Measurements from ENCODE around the gene IGF2BP3. TPM values are rescaled to one million over a fixed set of nuclear protein-coding genes. Genes with fewer than 3 reads are reported as not detected.

The IGF2BP3 gene
- total RNA-seq, 1 donor from 2014 or later = 16.6 TPM

DNA sequence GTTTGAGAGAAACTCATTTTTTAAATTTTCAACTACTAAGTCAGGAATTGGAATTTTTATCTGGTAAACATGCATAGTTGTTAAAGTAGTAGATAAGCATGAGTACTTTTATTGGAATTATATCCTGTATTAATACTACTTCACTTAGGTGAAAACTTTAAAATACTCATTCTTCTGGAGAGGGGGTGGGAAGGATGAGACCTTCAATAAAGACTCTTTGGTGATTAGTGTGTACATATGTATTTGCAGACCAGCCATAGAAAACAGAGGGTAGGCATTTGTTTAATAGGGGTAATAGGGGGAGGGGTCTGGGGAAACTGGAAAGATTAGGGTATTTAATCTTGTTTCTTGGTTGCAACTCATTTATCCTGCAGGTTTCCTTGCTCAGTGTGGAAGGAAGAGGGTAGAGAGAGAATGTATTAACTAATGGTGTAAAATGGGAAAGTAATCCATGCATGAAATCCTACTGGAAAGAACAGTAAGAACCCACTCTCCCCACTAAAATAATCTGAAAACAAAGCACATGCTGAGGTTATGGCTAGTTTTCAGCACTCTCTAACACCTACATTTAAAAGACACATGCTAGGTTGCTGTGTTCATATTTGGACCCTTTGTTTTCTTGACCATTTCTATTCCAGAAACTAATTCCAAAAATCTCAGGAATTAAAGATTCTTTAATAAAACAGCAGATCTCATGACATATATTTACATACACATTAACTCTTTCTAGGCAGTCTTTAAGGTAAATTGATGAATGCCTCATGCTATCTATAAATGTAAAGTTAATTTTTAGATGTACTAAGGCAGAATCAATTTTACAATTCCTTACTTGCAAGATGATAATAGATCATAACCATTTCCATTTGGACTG is 6.2 kb upstream of the IGF2BP3 start:
- Mint-ChIP-seq H3K27me3 (ENCODE audit: low read depth) (peaks cover 44% of the 10 kb centered on the region), H3K36me3 (ENCODE audit: low read depth) (peaks cover 6% of the 10 kb centered on the region), H3K9me3 (no peaks in the 10 kb centered on the region), H3K4me3 (ENCODE audit: low read depth) (no peak overlapping the region), H3K27ac (no peak overlapping the region), H3K4me1 (ENCODE audit: low read depth) (peaks cover 23% of the 10 kb centered on the region)
- DNase-seq (ENCODE audit: low spot score) = no peak
- intact Hi-C loops (cut with micrococcal nuclease) = loop anchor here (10.0 kb wide), 1 partner anchor 462 kb away; the partner anchor contains the start of gene HYCC1

DNA sequence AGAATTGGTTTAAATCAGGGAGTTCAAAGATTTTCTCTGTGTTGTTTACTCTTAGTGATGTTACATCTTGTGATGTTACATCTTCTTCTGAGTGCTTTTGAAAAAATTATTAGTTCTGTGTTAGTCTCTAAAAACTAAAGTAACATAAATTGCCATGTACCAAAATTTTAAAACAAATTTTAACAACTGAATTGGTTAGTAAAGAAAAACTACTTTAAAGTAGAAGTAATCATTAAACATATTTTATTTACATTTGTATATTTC is 5.2 kb upstream of the IGF2BP3 start:
- no peak for DNase-seq (ENCODE audit: low spot score)
- Mint-ChIP-seq H3K9me3 (no peaks in the 10 kb centered on the region), H3K4me1 (ENCODE audit: low read depth) (peaks cover 29% of the 10 kb centered on the region), H3K27ac (no peak overlapping the region), H3K36me3 (ENCODE audit: low read depth) (peaks cover 6% of the 10 kb centered on the region), H3K4me3 (ENCODE audit: low read depth) (no peak overlapping the region), H3K27me3 (ENCODE audit: low read depth) (peaks cover 39% of the 10 kb centered on the region)
- intact Hi-C loops (cut with micrococcal nuclease) = loop anchor here (2.0 to 10.0 kb wide), 2 partner anchors 371 to 461 kb away; partner anchors contain the start of genes HYCC1 and KLHL7

DNA sequence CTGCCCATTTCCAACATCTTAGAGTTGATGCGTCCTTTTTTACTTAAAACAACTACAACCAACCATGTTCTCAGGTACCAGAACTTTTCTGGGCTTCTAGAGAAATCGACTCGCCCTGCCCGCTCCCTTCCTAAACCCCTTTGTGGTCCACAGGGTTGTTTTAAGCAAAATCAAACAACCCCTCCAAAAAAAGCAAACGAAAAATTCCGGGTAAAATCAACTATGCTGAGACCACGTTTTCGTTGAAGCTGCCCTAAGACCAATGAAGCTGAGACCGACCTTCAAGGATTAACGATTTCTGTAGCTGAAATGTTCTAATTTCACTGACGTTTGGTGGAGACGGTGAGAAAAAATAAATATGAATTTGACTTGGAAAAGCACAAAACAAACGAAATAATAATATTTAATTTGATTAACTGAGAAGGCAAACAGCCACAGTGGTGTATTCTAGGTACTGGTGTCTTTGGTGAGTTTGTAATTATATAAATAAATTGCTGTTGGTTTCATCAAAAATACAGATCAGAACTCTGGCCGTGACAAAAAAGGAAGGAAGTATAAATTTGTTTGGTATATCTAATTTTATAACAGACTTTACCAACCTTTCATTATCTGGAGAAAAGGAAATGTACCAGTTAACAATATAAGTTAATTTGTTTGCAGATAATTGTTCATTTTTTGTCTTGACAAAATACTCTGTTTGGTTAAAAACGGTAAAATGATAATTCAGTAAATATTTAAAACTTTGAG is 4.7 kb upstream of the IGF2BP3 start:
- H3K27me3 Mint-ChIP-seq (ENCODE audit: low read depth) = peaks cover 35% of the 10 kb centered on the region
- no peak for DNase-seq (ENCODE audit: low spot score)
- peaks cover 33% of the 10 kb centered on the region for H3K4me1 Mint-ChIP-seq (ENCODE audit: low read depth)
- H3K9me3 Mint-ChIP-seq = no peaks in the 10 kb centered on the region
- intact Hi-C loops (cut with micrococcal nuclease) = loop anchor here (1.0 to 10.0 kb wide), 6 partner anchors 57 to 1432 kb away; partner anchors contain the start of genes CCDC126, HYCC1, KLHL7 and NUP42
- peaks cover 6% of the 10 kb centered on the region for H3K36me3 Mint-ChIP-seq (ENCODE audit: low read depth)
- peak overlapping the region; percentile 65 for H3K27ac Mint-ChIP-seq
- H3K4me3 Mint-ChIP-seq (ENCODE audit: low read depth) = peak overlapping the region; percentile 85

DNA sequence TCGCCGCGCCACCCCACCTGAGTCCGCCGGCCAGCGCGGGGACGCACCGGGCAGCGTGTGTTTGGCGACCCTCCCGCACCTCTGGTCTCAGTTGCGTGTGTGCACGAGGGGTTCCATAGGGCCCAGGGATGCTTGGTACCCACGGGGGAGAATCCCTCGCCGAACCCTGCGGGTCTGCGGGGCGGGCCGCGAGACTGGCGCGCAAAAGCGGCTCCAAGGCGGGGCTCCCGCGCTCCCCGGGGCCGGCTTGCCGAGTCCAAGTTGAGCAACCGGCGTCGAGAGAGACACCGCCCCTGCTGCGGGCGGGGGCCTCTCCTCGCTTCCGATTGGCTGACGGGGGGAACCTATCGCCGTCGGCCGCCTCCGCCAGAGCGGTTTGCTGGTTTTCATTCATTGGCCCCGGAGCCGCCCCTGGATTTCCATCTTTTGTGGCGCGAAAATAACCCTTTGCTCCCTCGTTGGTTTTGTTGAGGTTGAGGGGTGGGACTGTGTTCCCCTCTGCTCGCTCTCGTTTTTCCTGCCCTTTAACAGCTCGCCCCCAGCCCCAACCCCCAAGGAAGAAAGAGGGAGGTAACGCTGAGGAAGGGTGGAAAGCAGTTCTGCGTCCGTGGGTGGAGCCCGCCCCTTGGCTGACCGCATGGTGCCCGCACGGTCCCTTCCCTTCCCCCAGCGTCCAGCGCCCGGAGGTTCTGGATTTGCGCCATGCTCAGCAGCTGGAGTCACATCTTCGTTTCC is 4.0 kb upstream of the IGF2BP3 start:
- peak overlapping the region; percentile 65 for H3K27ac Mint-ChIP-seq
- intact Hi-C loops (cut with micrococcal nuclease) = loop anchor here (1.0 to 10.0 kb wide), 6 partner anchors 58 to 1433 kb away; partner anchors contain the start of genes CCDC126, HYCC1, KLHL7 and NUP42
- peak overlapping the region; percentile 85 for H3K4me3 Mint-ChIP-seq (ENCODE audit: low read depth)
- peaks cover 35% of the 10 kb centered on the region for H3K4me1 Mint-ChIP-seq (ENCODE audit: low read depth)
- DNase-seq (ENCODE audit: low spot score) = peak; percentile 94
- peaks cover 35% of the 10 kb centered on the region for H3K27me3 Mint-ChIP-seq (ENCODE audit: low read depth)
- H3K9me3 Mint-ChIP-seq = no peaks in the 10 kb centered on the region
- H3K36me3 Mint-ChIP-seq (ENCODE audit: low read depth) = peaks cover 6% of the 10 kb centered on the region

DNA sequence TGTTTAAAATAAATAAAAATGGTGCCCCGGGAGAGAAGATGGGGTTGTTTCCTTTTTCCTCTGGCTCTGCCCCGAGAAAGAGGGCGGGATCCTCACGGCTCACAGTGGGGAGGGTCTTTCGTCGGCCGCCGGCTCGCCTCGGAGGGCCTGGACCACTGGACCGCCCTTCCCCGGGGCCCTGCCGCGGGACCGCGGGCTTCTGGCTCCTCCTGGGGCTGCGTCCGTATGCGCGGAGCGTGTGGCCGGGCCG is 3.5 kb upstream of the IGF2BP3 start:
- intact Hi-C loops (cut with micrococcal nuclease) = loop anchor here (1.0 to 10.0 kb wide), 6 partner anchors 59 to 1434 kb away; partner anchors contain the start of genes CCDC126, HYCC1, KLHL7 and NUP42
- no peak for DNase-seq (ENCODE audit: low spot score)
- no peaks in the 10 kb centered on the region for H3K9me3 Mint-ChIP-seq
- peaks cover 35% of the 10 kb centered on the region for H3K4me1 Mint-ChIP-seq (ENCODE audit: low read depth)
- H3K27me3 Mint-ChIP-seq (ENCODE audit: low read depth) = peaks cover 31% of the 10 kb centered on the region
- peak overlapping the region; percentile 65 for H3K27ac Mint-ChIP-seq
- H3K36me3 Mint-ChIP-seq (ENCODE audit: low read depth) = peaks cover 6% of the 10 kb centered on the region
- peak overlapping the region; percentile 85 for H3K4me3 Mint-ChIP-seq (ENCODE audit: low read depth)

DNA sequence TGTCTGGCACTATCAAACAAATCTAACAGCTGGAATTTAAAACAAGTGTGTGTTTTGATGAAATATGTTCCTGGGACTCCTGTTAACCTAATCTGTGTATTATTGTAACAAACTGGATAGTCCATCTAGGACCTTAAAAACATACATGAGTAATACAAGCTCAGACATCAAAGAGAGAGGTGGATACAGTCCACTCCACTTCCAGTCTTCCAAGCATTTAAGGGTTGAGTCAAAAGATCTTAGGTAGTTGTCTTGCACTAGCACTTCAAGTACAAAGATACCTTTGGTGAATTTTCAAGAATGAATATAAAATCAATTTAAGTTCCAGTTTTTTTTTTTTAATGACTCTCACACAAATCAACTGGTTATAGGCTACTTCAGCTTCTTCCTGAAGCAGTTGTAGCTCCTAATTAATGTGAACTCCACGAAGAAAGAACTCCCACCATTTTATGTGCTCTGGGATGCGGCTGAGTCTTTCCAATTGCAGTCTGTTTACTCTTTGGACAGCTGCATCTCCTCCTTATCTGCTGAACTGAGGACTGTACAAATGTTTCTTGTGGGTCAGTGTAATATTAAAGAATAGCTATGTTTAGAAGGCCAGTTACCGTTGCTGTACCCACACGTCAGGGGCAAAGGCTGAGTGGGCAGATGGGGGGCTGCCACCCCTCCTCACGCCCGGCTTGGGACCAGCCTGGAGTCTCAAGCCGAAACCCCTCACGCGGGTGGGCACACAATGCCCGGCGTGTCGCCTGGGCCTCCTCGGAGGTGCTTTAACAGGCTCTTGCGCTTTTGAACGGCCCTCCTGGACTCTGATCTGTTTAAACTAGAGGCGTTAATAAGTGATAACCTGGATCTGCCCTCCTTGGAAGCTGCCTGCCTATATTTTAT is 2.9 kb upstream of the IGF2BP3 start:
- H3K36me3 Mint-ChIP-seq (ENCODE audit: low read depth) = peaks cover 7% of the 10 kb centered on the region
- peaks cover 36% of the 10 kb centered on the region for H3K4me1 Mint-ChIP-seq (ENCODE audit: low read depth)
- intact Hi-C loops (cut with micrococcal nuclease) = loop anchor here (5.0 to 10.0 kb wide), 4 partner anchors 124 to 1434 kb away; partner anchors contain the start of genes CCDC126, HYCC1 and NUP42
- H3K9me3 Mint-ChIP-seq = no peaks in the 10 kb centered on the region
- H3K27me3 Mint-ChIP-seq (ENCODE audit: low read depth) = peaks cover 29% of the 10 kb centered on the region
- H3K27ac Mint-ChIP-seq = peak overlapping the region; percentile 61
- H3K4me3 Mint-ChIP-seq (ENCODE audit: low read depth) = peak overlapping the region; percentile 85
- DNase-seq (ENCODE audit: low spot score) = no peak

DNA sequence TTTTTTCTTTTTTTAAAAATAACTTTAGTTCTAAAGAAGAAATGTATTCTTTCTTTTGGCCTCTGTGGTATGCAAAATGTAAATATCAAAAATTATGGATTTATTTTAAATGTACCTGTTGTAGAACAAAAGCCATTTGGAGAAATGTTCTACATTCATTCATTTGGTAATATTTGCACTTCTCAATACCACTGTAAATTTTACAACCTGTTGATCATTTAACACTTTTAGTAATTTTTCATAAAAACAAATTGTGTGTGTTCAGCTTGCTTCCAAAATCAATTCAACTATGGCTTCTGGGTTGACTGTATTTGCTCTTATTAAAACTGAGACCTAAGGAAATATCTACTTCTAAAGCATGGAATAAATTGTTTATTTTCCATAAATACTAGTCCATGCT is 2.3 kb upstream of the IGF2BP3 start:
- Mint-ChIP-seq H3K4me3 (ENCODE audit: low read depth) (peak overlapping the region; percentile 85), H3K36me3 (ENCODE audit: low read depth) (peaks cover 13% of the 10 kb centered on the region), H3K27ac (peak overlapping the region; percentile 61), H3K9me3 (no peaks in the 10 kb centered on the region), H3K27me3 (ENCODE audit: low read depth) (peaks cover 33% of the 10 kb centered on the region), H3K4me1 (ENCODE audit: low read depth) (peaks cover 42% of the 10 kb centered on the region)
- intact Hi-C loops (cut with micrococcal nuclease) = loop anchor here (5.0 to 10.0 kb wide), 4 partner anchors 125 to 1435 kb away; partner anchors contain the start of genes CCDC126, HYCC1 and NUP42
- DNase-seq (ENCODE audit: low spot score) = no peak

DNA sequence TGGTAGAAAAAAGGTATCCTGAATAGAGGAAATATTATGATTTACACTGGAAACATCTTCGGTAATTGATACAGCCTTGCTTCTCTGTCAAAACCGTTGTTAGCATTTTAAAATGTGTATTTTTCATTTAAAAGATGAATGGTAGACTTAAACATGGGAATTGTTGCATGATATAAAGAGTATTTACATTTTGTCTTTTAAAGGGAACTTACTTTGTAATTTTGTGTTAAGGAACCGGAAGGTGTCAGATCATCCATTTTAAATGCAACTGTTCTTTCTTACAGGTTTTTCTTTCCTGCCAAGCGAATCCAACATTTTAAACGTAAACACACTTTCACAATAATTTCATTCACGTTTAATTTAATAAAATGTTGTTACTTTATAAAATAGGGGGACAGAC is 1.8 kb upstream of the IGF2BP3 start:
- peaks cover 47% of the 10 kb centered on the region for H3K4me1 Mint-ChIP-seq (ENCODE audit: low read depth)
- DNase-seq (ENCODE audit: low spot score) = no peak
- H3K27ac Mint-ChIP-seq = peak overlapping the region; percentile 66
- H3K36me3 Mint-ChIP-seq (ENCODE audit: low read depth) = peaks cover 18% of the 10 kb centered on the region
- peak overlapping the region; percentile 62 for H3K4me3 Mint-ChIP-seq (ENCODE audit: low read depth)
- H3K9me3 Mint-ChIP-seq = no peaks in the 10 kb centered on the region
- H3K27me3 Mint-ChIP-seq (ENCODE audit: low read depth) = peaks cover 34% of the 10 kb centered on the region
- intact Hi-C loops (cut with micrococcal nuclease) = loop anchor here (5.0 to 10.0 kb wide), 4 partner anchors 125 to 1435 kb away; partner anchors contain the start of genes CCDC126, HYCC1 and NUP42

DNA sequence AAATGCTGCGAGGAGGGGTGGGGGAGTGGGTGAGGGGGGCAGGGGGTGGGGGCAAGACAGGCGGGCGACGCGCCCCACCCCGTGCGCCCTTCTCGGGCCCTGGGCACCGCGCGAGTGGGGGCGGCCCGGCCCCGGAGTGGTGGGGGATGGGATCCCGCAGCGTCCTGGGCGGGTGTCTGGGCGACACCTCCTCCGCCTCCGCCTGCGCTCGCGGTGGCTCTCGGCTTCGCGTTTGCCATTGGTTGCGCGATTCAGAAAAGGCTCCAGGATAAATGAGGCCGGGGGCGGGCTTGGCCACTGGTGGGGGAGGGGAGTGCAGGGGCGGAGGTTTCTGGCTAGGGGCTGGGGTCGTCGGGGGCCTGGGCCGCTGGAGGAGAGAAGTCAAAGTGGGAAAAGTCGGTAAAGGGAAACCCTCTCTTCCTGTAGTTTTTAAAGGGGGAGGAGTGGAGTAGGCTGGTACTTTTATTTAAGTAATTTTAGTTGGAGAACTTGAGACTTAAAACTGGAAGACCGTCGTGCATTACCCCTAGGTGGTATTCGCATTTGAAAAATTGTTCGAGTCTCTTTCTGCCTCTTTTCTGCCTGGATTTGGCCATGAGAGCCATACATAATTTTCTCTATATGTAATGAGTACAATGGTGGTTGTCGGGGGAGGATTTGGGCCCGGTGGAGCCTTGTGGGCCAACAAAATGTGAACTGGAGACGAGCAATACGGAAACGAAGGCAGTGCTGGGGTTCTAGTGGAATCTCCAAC is 992 bp upstream of the IGF2BP3 start:
- Mint-ChIP-seq H3K27ac (peak overlapping the region; percentile 97), H3K36me3 (ENCODE audit: low read depth) (peaks cover 20% of the 10 kb centered on the region)

DNA sequence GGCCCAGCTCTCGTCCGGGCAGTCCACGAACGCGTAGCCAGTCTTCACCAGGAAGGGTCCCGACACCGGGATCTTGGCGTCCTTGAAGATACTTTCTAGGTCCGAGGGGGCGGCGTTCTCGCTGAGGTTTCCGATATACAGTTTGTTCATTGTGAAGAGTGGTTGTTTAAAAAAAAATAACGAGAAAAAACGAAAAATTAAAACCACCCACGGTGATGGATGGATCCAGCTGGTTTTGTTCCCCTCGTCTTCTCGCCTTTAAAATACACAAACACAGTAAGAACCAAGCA is 385 bp downstream of the IGF2BP3 start:
- intact Hi-C loops (cut with micrococcal nuclease) = loop anchor here (1.0 to 10.0 kb wide), 11 partner anchors 39 to 1437 kb away; partner anchors contain the start of genes CCDC126, HYCC1, MALSU1 and NUP42
- no peak for DNase-seq (ENCODE audit: low spot score)
- peak overlapping the region; percentile 95 for H3K4me3 Mint-ChIP-seq (ENCODE audit: low read depth)
- H3K4me1 Mint-ChIP-seq (ENCODE audit: low read depth) = peaks cover 56% of the 10 kb centered on the region
- H3K27me3 Mint-ChIP-seq (ENCODE audit: low read depth) = peaks cover 24% of the 10 kb centered on the region
- H3K9me3 Mint-ChIP-seq = no peaks in the 10 kb centered on the region
- H3K36me3 Mint-ChIP-seq (ENCODE audit: low read depth) = peaks cover 27% of the 10 kb centered on the region
- H3K27ac Mint-ChIP-seq = peak overlapping the region; percentile 97

More for the DNA sequence above, 992 bp upstream of the IGF2BP3 start:
- intact Hi-C loops (cut with micrococcal nuclease) = loop anchor here (2.0 to 10.0 kb wide), 8 partner anchors 40 to 1436 kb away; partner anchors contain the start of genes CCDC126, HYCC1, MALSU1 and NUP42
- peak; percentile 80 for DNase-seq (ENCODE audit: low spot score)
- H3K27me3 Mint-ChIP-seq (ENCODE audit: low read depth) = peaks cover 28% of the 10 kb centered on the region
- H3K9me3 Mint-ChIP-seq = no peaks in the 10 kb centered on the region
- peaks cover 50% of the 10 kb centered on the region for H3K4me1 Mint-ChIP-seq (ENCODE audit: low read depth)
- peak overlapping the region; percentile 95 for H3K4me3 Mint-ChIP-seq (ENCODE audit: low read depth)
